GM12873 (cell line): ENCODE results near the gene KNDC1.

Experiments
- TF ChIP-seq, protein P1 (sequence below): IDR thresholded peaks from 2 replicates; pipeline ENCODE4 v1.5.1; 2012; ENCODE audit warnings: low read depth, mild to moderate bottlenecking, moderate library complexity, low read length, control low read depth; ENCODE audit not compliant: insufficient read depth; ENCODE audit errors: missing control alignments

KNDC1 gene

DNA sequence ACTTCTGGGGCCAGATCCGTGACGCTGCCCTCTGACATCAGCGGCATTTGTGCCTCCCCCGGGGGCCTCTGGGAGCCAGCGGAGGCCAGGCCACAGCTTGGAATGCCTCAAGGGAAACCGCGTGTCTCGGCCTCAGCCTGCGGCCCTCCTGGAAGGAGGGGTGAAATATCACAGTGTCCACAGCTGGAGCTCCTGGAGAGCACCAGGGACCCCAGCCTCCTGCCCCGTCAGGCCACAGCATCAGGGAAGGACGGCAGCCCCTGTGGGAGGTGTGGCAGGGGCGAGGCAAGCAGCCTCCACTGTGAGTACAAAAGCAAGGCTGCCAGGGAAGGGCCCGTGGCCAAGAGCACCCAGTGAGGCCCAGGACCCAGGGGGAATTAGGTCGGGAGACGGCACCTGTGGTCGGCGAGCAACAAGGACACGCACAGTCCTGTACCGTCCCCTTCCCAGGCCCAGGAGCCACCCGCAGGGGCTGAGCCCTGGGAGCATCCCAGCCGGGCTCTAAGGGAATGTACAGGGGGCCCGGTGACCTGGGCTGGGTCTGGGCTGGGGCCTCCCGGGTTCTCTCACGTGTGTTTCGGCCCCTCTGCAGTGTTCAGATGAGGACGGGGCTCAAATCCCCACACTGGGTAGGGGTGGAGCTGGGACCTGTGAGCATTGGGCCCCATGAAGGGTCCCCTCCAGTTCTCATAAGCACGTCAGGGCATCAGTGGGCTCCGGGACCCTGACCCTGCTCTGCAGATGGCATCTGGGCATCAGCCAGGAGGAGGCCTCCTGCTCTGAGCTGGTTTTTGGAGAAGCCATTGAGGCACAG lies 18.7 kb upstream of the KNDC1 start:
- TF ChIP-seq, protein P1, sequence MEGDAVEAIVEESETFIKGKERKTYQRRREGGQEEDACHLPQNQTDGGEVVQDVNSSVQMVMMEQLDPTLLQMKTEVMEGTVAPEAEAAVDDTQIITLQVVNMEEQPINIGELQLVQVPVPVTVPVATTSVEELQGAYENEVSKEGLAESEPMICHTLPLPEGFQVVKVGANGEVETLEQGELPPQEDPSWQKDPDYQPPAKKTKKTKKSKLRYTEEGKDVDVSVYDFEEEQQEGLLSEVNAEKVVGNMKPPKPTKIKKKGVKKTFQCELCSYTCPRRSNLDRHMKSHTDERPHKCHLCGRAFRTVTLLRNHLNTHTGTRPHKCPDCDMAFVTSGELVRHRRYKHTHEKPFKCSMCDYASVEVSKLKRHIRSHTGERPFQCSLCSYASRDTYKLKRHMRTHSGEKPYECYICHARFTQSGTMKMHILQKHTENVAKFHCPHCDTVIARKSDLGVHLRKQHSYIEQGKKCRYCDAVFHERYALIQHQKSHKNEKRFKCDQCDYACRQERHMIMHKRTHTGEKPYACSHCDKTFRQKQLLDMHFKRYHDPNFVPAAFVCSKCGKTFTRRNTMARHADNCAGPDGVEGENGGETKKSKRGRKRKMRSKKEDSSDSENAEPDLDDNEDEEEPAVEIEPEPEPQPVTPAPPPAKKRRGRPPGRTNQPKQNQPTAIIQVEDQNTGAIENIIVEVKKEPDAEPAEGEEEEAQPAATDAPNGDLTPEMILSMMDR, result no peak

DNA sequence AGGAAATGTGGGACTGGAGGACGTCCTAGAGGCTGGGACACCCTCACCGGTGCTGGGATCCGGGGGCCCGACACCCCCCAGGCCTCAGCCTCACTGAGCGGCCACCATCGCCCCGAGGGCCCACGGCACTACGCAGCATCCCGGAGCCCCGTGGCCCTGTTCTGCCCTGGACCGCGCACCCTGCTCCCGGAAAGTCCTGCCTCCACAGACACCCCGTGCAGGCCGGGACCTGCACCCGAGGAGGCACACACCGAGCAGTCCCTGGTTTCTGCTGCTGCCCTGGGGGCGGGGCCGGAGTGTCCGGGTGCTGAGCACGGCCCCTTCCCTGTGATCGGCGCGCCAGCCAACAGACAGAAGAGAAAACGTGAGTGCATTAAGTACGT lies 18.1 kb upstream of the KNDC1 start:
- TF ChIP-seq, protein P1, result no peak

DNA sequence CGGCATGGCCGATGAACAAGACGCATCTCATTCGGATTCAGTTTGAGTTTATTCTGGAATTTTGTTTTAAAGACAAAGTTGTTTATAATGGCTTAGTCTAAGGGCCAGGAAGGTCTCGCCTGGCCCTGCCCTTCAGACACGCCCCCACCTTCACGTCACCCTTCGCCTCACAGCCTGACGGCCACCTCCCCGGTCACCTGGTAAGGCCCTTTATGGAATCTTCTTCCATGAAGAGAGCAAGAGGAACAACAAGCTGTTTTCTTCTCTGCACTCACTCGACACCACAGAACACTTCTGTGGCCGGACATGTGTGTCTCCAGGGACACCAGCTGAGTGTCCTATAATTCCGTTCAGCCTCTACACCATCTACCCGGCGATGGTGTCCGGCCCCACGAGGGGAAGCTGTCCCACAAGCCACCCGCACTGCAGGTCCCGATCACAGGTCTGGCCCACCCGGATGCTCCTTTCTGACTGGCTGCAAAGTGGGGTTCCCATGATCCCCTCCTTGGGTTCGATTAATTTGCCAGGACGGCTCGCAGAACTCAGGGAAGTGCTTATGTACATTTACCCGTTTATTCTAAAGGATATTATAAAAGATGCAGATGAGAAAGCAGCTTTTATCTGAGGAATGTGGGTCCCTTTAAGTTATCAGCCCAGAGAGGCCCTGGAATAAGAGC lies 17.4 kb upstream of the KNDC1 start:
- TF ChIP-seq, protein P1, result no peak

DNA sequence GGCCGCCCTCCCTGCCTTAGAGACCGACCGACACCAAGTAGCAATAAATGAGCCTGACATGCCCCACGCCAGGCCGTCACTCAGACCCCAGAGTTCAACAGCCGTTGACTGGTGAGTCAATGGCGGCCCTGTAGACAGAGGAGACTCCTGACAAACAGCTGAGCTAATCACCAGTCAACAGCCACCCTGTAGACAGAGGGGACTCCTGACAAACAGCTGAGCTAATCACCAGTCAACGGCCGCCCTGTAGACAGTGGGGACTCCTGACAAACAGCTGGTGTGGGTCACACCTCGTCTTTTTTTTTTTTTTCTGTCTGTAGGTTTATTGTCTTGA lies 16.9 kb upstream of the KNDC1 start:
- TF ChIP-seq, protein P1, result no peak

DNA sequence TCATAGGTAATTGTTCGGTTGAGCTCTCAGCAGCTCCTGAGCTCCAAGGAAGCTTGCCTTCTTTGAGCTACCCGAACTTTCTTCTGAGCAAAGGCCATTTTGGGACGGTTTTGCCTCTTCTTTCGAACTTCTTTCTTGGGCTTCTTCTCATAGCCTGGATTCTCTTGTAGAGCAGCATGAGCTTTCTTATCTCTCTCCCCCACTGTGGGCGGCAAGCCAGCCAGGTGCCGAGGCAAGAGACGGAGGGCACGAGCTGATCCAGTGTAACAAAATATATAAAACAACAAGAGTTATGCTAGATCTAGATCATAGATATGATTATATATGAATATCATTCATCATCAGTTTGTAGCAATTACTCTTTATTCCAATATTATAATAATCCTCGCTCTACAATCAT lies 16.5 kb upstream of the KNDC1 start:
- TF ChIP-seq, protein P1, result no peak

DNA sequence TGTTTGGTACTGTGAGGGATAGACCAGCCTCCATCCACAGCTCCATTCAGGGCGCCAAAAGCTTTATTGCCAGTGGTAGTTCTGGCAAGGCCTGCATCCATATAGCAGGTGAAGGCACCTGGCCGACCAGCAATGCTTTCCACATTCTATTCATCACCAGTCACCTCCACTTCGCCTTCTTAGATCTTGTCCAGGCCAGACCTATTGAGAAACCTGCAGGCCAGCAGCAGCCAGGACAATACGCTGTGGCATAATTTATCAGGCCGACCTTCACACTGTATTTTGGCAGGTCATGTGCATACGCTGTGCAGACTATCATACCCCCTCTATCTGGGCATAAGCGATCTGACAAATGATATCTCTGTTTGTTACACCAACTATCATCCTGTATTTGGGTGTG lies 15.2 kb upstream of the KNDC1 start:
- TF ChIP-seq, protein P1, result no peak

DNA sequence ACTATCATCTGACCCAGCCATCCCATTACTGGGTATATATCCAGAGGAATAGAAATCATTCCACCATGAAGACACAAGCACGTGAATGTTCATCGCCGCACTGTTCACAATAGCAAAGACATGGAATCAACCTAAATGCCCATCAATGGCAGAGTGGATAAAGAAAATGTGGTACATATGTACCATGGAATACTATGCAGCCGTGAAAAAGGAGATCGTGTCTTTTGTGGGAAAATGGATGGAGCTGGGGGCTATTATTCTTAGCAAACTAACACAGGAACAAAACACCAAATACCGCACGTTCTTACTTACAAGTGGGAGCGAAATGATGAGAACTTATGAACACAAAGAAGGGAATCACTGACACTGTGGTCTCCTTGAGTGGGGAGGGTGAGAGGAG lies 9.8 kb upstream of the KNDC1 start:
- TF ChIP-seq, protein P1, result no peak
